NCI-H446 treated with DMSO at 0.1 percent for 48 hours (cell line): ENCODE data around the gene CERS4.
A peak's percentile ranks its signal among the peaks of the same experiment; 100 is the strongest.
"Not testable (repeated sequence)": the region's sequence is repeated elsewhere in the genome, so short reads cannot be mapped to it uniquely, and the experiment has no call there.

ENCODE experiments used
- DNase-seq: peaks from one replicate; lab custom pipeline; 2025; lab: John Stamatoyannopoulos, UW

Gene CERS4, protein sequence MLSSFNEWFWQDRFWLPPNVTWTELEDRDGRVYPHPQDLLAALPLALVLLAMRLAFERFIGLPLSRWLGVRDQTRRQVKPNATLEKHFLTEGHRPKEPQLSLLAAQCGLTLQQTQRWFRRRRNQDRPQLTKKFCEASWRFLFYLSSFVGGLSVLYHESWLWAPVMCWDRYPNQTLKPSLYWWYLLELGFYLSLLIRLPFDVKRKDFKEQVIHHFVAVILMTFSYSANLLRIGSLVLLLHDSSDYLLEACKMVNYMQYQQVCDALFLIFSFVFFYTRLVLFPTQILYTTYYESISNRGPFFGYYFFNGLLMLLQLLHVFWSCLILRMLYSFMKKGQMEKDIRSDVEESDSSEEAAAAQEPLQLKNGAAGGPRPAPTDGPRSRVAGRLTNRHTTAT

DNA sequence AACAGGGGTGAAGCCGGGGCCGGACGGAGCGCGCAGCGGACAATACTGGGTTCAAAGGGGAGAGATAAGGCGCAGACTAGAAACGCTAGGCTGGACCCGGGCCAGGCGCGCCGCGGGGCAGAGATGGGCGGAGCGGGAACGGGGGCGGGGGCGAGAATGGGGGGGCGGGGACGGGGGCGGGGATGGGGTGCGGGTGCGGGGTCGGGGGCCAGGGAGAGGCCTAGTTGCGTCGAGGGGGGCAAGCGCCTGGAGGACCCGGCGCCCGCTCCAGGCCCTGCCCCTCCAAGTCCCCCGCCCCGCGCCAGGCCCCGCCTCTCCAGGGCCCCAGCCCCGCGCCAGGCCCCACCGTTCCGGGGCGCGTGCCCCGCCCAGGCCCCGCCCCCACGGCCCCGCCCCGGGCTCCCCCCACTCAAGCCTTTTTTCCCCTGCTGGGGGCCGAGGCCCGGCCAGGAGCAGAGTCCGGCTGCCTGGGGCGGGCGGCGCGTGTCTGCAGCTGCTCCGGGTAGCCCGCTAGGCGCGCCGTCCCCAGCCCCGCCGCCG is at the start of gene CERS4:
Gene CERS4 (plus strand): TSS at position 449 of the 540 bp plus-strand sequence. CDS start 41,707 bp downstream, outside the sequence.
- DNase-seq = peak; percentile 15

GRCh38 chr19:8161135-8161646 is 48.0 kb upstream of the CERS4 start:
- peak; percentile 38 for DNase-seq

- DNase-seq = no peak
These were observed 45.4 kb upstream of the CERS4 start for GRCh38 chr19:8163759-8164158.

DNA sequence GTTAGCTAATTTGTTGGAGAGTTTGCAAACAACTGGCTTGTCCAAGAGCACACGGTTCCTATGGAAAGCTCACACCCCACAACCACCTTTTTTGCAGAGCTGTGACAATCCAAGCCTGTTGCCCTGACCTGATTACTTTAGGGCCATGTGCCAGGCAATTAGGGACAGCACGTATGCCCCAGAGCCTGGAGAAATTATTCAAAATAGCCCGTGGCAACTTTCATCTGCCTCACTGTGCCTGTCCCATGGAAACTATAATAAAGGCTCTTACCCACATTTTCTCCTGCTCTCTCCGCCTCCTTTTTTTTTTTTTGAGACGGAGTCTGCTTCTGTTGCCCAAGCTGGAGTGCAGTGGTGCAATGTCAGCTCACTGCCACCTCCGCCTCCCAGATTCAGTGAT is 41.2 kb upstream of the CERS4 start:
- DNase-seq = no peak

DNA sequence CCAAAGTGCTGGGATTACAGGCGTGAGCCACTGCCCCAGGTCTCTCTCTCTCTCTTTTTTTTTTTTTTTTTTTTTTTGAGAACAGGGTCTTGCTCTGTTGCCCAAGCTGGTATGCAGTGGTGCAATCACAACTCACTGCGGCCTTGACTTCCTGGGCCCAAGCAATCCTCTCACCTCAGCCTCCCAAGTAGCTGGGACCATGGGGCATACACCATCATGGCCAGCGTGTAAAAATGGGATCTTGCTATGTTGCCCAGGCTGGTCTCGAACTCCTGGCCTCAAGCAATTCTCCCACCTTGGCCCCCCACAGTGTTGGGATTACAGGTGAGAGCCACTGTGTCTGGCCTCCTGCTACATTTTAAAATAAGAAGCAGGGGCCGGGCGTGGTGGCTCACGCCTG is 40.6 kb upstream of the CERS4 start:
- DNase-seq = no peak

GRCh38 chr19:8174706-8175105 is 34.5 kb upstream of the CERS4 start:
- no peak for DNase-seq

DNA sequence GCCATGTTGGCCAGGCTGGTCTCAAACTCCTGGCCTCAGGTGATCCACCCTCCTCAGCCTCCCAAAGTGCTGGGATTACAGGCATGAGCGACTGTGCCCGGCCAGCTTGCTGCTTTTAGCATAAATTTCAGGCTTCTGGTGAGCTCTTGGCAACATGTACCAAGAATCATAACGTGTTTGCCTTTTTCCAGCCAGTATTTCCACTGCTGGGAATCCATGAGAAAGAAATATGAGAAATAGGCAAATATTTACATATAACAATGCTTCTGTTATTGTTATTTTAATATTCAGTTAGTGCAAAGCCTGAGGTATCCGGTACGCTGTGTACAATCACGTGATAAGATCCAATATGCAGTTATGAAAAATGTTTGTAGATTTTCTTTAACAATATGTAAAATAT is 29.2 kb upstream of the CERS4 start:
- DNase-seq = no peak

- no peak for DNase-seq
These were observed 24.9 kb upstream of the CERS4 start for GRCh38 chr19:8184274-8184673.

- no peak for DNase-seq
These were observed 23.7 kb upstream of the CERS4 start for GRCh38 chr19:8185343-8186068.

DNA sequence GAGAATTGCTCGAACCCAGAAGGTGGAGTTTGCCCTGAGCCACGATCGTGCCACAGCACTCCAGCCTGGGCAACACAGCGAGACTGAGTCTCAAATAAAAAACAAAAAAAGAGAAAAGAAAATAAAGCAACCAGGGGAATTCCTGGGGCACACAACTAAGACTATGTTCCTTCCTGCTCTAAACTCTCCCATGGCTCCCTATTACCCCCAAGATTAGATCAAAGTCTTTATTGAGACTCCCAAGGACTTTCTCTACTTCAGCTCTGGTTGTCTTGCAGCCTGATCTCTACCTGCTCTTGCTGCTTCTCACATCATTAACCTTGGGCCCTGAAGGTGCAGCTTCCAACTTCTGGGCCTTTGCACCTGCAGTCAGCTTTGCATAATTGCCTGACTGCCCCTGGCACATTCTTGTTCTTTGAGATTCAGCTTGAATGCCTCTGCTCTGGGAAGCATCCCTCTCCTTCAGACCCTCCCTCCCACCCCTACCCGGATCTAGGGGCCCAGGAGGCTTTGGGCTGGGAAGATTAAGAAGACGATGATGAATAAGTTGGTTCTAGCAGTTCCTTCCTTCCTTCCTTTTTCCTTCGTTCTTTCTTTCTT is 16.8 kb upstream of the CERS4 start:
- DNase-seq = no peak

DNA sequence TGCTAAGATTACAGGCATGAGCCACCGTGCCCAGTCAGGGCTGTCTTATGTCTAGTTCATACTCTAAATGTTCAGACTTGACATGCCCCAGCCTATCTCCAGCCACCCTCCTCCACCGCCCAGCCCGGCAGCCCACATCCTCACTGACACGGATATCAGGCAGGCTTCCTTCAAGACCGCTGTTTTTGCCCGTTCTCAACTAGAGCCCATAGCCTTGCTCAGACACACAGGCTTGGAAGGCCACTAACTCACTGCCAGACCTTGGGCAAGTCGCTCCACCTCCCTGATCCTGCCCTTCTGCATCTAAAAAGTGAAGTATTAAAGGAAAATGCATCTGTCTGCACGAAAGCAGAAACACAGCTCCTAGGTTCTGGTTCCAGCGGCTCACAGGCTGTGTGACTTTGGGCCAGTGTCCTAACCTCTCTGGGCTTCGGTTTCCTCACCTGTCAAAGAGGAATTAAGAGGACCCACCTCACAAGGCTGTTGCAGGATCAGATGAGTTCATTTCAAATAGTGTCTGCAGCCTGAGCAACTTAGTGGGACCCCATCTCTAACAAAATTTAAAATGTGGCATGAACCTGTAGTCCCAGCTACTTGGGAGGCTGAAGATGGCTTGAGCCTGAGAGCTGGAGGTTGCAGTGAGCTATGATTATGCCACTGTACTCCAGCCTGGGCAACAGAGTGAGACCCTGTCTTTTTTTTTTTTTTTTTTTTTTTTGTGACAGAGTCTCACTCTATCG is 14.5 kb upstream of the CERS4 start:
- DNase-seq = no peak

- no peak for DNase-seq
These were observed 12.8 kb upstream of the CERS4 start for GRCh38 chr19:8196271-8196927.

DNA sequence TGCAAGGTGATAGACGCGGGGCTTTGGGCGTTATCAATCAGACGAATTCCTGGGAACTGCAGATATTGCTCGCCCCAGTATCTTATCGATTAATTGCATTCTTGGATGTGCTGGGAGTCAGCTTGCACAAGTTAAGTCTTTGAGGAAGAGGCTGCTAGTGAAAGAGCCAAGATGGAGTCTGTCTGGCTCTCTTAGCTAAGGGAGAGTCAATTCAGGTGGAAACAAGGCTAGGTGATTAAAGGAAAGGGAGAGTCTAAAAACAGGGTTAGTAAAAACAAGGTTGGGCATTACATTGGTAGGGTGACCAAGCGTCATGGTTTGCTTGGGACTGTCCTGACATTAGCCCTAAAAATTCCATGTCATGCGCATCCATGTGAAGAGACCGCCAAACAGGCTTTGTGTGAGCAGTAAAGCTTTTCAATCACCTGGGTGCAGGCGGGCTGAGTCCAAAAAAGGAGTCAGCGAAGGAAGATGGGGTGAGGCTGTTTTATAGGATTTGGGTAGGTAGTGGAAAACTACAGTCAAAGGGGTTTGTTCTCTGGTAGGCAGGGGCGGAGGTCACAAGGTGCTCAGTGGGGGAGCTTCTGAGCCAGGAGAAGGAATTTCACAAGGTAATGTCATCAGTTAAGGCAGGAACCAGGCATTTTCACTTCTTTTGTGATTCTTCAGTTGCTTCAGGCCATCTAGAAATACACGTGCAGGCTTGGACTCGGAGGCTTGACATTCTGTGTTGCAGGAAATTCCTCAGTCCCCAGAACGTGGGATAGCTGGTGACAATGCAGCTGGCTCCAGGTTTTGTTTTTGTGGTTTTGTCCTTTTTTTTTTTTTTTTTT is 5.7 kb upstream of the CERS4 start:
- not testable (repeated sequence) for DNase-seq

DNA sequence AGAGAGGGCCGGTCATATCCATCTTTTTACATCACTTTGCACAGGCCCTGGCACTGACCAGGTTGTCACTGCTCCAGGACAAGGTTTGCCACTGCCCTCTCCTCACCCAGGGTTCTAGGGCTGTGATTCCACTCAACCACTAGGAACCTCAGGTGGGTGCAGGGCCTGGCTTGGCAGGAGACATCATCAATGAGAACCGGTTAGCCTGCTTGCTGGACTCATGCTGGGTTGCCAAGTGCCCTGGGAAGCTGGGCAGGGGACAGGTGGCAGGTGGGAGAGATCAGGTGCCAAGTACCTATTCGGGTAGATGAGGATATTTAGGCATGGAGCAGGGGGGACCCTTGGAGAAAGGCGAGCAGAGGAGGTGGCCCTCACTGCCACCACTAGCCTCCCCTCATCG is 4.2 kb upstream of the CERS4 start:
- DNase-seq = no peak

GRCh38 chr19:8206147-8207087 is 2.8 kb upstream of the CERS4 start:
- no peak for DNase-seq

GRCh38 chr19:8207326-8207725 is 1.8 kb upstream of the CERS4 start:
- DNase-seq = not testable (repeated sequence)

GRCh38 chr19:8208119-8208921 is 850 bp upstream of the CERS4 start:
- no peak for DNase-seq
